Tibial nerve (tissue), 4 donors: ENCODE results near the gene CYP2A6.
"Not testable (repeated sequence)": the region's sequence is repeated elsewhere in the genome, so short reads cannot be mapped to it uniquely, and the experiment has no call there.

Experiments
- CTCF ChIP-seq, 5 experiments: fragments of 200-600 bp in 3 of 5; fragments of 450-650 bp in 2 of 5; sonication (generic) in 3 of 5; IDR thresholded peaks; one replicate each; pipeline ENCODE4 v1.5.1; 2016 to 2019; ENCODE audit warnings: antibody characterized with exemption in 5 of 5, mild to moderate bottlenecking in 3 of 5, moderate library complexity in 2 of 5
- EP300 ChIP-seq, 2 donors: sonication (generic); formaldehyde crosslinking; IDR thresholded peaks; one replicate each; pipeline ENCODE4 v1.6.1; 2017; ENCODE audit warnings: antibody characterized with exemption in 2 of 2, mild to moderate bottlenecking in 1 of 2
- POLR2A ChIP-seq, 2 donors: fragments of 450-650 bp; IDR thresholded peaks; one replicate each; pipeline ENCODE4 v1.6.1; 2017; ENCODE audit warnings: antibody characterized with exemption in 2 of 2, mild to moderate bottlenecking in 2 of 2, moderate library complexity in 2 of 2

- not testable (repeated sequence) for TF ChIP-seq EP300, CTCF, POLR2A (IDR thresholded peaks at IDR 0.05)
Observed at GRCh38 chr19:40879349-40879748, 29.1 kb upstream of the CYP2A6 start.
